NCI-H146 treated with DMSO at 0.1 percent for 48 hours (cell line): ENCODE data around the gene PPARA.

Source experiments
- DNase-seq: peaks from one replicate; lab custom pipeline; 2025; ENCODE audit not compliant: unreplicated experiment; lab: John Stamatoyannopoulos, UW

The PPARA gene

GRCh38 chr22:46290121-46290842, 140.0 kb downstream of the PPARA start:
- no peak for DNase-seq

- peak; percentile 13 for DNase-seq
These were observed 140.8 kb downstream of the PPARA start for GRCh38 chr22:46290843-46291785.

- no peak for DNase-seq
These were observed 141.8 kb downstream of the PPARA start for GRCh38 chr22:46292173-46292572.

- no peak for DNase-seq
These were observed 142.4 kb downstream of the PPARA start for GRCh38 chr22:46292732-46293131.
